PC-9 (cell line): ENCODE results near the gene LSMEM2.

Experiments
- CTCF ChIP-seq: fragments of 200-600 bp; sonication (generic); conservative IDR thresholded peaks from 2 replicates; pipeline ENCODE4 v1.6.1; 2017; ENCODE audit warnings: mixed run types, antibody characterized with exemption, mild to moderate bottlenecking, moderate library complexity
- EZH2 ChIP-seq: fragments of 200-600 bp; sonication (generic); IDR thresholded peaks from 2 replicates; pipeline ENCODE4 v1.8.0; 2017; ENCODE audit warnings: antibody characterized with exemption, low read depth

DNA sequence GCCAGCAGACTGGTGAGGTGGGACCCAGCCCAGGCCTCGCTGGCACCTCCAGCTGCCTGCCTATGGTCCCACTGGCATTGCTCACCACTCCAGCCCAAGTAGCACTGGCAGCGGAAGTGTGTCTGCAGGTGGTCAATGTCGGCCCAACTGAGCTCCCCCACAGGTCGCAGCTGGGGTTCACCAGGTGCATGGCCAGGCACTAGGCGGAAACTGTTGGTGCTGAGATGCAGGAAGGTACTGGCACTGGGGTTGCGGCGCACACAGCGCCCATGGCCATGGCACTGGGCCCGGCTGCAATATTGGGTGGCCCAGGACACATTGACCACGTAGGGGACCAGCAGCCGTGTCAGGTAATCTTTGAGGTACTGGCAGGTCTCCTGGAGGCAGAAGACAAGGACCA, 39.3 kb downstream of the LSMEM2 start:
- TF ChIP-seq CTCF: no peak
- TF ChIP-seq EZH2: no peak
